ENCODE measurements around the gene RNASE13.

- TF ChIP-seq EZH2 (IDR thresholded peaks at IDR 0.05; ENCODE audit: low read depth, unreplicated experiment) (no peak), CREB1 (CRISPR knock-in tag; IDR thresholded peaks at IDR 0.05; ENCODE audit: low read depth) (no peak), POLR2AphosphoS5 (IDR thresholded peaks at IDR 0.05; ENCODE audit: low read depth) (no peak), EZH2phosphoT487 (IDR thresholded peaks at IDR 0.05; ENCODE audit: unreplicated experiment) (no peak), CTCF (conservative IDR thresholded peaks at IDR 0.05; ENCODE audit: low read depth in 2 of 2) (no peak), JUNB (IDR thresholded peaks at IDR 0.05; ENCODE audit: unreplicated experiment) (no peak), ZNF114 (CRISPR knock-in tag; IDR thresholded peaks at IDR 0.05) (no peak), STAT1 (IDR thresholded peaks at IDR 0.05; ENCODE audit: unreplicated experiment) (no peak), ZNF331 (CRISPR knock-in tag; IDR thresholded peaks at IDR 0.05; ENCODE audit: low read depth) (no peak)
- TF ChIP-seq, protein P1, sequence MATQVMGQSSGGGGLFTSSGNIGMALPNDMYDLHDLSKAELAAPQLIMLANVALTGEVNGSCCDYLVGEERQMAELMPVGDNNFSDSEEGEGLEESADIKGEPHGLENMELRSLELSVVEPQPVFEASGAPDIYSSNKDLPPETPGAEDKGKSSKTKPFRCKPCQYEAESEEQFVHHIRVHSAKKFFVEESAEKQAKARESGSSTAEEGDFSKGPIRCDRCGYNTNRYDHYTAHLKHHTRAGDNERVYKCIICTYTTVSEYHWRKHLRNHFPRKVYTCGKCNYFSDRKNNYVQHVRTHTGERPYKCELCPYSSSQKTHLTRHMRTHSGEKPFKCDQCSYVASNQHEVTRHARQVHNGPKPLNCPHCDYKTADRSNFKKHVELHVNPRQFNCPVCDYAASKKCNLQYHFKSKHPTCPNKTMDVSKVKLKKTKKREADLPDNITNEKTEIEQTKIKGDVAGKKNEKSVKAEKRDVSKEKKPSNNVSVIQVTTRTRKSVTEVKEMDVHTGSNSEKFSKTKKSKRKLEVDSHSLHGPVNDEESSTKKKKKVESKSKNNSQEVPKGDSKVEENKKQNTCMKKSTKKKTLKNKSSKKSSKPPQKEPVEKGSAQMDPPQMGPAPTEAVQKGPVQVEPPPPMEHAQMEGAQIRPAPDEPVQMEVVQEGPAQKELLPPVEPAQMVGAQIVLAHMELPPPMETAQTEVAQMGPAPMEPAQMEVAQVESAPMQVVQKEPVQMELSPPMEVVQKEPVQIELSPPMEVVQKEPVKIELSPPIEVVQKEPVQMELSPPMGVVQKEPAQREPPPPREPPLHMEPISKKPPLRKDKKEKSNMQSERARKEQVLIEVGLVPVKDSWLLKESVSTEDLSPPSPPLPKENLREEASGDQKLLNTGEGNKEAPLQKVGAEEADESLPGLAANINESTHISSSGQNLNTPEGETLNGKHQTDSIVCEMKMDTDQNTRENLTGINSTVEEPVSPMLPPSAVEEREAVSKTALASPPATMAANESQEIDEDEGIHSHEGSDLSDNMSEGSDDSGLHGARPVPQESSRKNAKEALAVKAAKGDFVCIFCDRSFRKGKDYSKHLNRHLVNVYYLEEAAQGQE (IDR thresholded peaks at IDR 0.05; ENCODE audit: unreplicated experiment), result no peak
Observed at GRCh38 chr14:21078726-21079125, 44.1 kb upstream of the RNASE13 start.
